Prostate gland (tissue), 2 donors: Measurements from ENCODE around the gene CD274.

Experiments used
- CTCF ChIP-seq, 4 experiments: fragments of 200-600 bp in 2 of 4; fragments of 450-650 bp in 2 of 4; sonication (generic) in 2 of 4; IDR thresholded peaks; 1 replicate in 3 of 4; 2 replicates in 1 of 4; pipeline ENCODE4 v1.5.1; 2016 to 2019; ENCODE audit warnings: antibody characterized with exemption in 4 of 4, mild to moderate bottlenecking in 2 of 4, moderate library complexity in 2 of 4
- POLR2AphosphoS5 ChIP-seq: sonication (generic); formaldehyde crosslinking; IDR thresholded peaks from one replicate; pipeline ENCODE4 v1.6.1; 2017; ENCODE audit warnings: antibody characterized with exemption

GRCh38 chr9:5449521-5450358 is 602 bp upstream of the CD274 start:
- TF ChIP-seq CTCF (IDR thresholded peaks at IDR 0.05) (no peak), POLR2AphosphoS5 (no peak)
